HG03354 (cell line): Measurements from ENCODE around the gene ZFYVE28.

ENCODE experiments used
- ATAC-seq: cut with Tn5 transposase; IDR thresholded peaks from one replicate; pipeline ENCODE4 v1.9.1; 2021; ENCODE audit warnings: mild to moderate bottlenecking; ENCODE audit not compliant: unreplicated experiment, poor library complexity, severe bottlenecking

ZFYVE28 gene

GRCh38 chr4:2321279-2322196 lies 96.9 kb downstream of the ZFYVE28 start:
- ATAC-seq: no peak

GRCh38 chr4:2320746-2321145 lies 97.7 kb downstream of the ZFYVE28 start:
- no peak for ATAC-seq

DNA sequence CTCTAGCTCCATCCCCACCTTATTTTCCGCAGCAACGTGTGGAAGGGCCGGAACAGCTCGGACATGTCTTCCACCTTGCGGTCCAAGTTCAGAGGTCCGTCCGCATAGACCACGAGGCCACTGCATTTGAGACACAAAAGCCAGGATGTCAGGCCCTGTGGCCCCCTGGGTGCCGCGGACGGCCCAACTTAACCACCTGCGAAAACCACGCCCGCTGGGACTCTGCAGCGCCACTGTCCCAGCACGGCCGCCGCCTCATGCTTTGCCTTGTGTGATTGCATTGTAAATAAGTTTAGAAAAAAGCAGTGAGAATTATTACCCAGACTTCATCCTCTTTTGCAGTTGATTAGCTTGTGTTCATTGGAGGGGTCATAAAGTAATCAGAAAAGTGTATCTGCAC lies 98.3 kb downstream of the ZFYVE28 start:
- no peak for ATAC-seq

GRCh38 chr4:2318885-2319284 lies 99.6 kb downstream of the ZFYVE28 start:
- ATAC-seq: no peak

DNA sequence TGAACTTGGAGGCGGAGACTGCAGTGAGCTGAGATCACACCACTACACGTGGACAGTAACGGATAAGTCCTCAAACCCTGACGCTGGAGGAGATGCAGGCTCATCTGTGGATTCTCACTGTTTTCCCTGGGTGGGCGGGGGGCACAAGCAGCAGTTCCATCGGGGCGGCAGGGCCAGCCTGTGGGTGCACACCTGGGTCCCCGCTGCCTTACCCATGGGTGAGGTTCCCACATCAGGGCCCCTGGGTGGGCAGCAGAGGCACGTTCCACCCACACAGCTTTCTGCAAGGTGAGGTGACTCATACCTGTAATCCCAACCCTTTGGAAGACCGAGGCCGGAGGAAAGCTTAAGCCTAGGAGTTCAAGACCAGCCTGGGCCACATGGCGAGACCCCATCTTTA lies 100.0 kb downstream of the ZFYVE28 start:
- no peak for ATAC-seq

- ATAC-seq: no peak
Measured at GRCh38 chr4:2313366-2313765, 105.1 kb downstream of the ZFYVE28 start.

- no peak for ATAC-seq
Measured at GRCh38 chr4:2306773-2307410, 111.6 kb downstream of the ZFYVE28 start.

- ATAC-seq: no peak
Measured at GRCh38 chr4:2305766-2306501, 112.5 kb downstream of the ZFYVE28 start.

- no peak for ATAC-seq
Measured at GRCh38 chr4:2304877-2305561, 113.4 kb downstream of the ZFYVE28 start.

DNA sequence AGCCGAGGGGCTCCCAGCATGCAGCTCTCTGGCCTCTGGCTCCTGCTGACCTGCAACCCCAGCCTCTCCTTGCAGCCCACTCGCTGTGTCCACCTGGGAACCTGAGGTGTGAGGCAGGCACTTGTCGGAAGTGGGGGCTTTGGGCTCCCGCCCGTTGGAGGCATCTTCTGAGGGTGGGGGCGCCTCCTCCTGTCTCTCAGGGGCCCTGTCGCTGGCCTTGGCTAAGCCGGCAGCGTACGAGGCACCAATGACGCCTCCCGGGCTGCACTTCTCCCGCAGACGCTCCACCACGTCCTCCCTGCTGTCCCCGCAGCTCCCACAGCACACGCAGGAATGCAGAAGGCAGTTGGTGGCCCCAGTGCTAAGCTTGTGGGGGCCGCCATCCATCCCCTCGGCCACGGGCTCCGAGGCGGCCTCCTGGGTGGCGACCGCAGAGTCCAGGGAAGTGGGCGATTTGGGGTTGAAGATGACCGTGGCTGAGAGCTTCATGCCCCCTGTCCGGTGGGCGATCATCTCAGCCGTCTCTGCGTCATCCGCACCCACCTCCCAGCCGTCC lies 114.0 kb downstream of the ZFYVE28 start:
- no peak for ATAC-seq

DNA sequence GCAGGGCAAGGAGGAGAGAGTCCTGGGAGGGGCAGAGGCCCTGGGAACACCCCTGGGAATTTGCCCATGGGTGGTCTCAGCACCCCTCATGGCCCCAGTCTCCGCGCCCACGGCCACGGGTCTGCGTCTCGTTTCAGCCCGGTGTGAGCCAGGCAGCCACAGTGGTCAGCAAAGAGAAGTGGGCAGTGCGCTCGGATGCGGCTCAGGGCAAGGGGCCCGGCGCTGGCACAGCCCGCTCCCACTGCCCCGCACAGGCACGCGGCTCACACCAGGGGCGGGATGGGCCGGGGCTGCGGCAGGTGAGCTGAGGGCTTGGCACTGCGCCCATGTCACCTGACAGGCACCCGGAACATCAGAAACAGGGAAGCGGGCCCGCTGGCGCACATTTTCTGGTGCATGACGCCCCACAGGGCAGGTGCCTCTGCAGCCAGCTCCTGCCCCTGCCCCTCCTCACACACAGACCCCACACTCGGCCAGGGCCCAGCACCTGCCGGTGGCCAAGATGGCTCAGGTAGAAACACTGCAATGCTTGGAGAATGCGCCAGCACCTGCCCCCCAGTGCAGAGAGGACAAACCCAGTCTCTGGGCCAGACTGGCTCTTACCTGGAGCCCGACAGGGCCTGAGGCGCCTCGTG lies 114.6 kb downstream of the ZFYVE28 start:
- ATAC-seq: no peak

DNA sequence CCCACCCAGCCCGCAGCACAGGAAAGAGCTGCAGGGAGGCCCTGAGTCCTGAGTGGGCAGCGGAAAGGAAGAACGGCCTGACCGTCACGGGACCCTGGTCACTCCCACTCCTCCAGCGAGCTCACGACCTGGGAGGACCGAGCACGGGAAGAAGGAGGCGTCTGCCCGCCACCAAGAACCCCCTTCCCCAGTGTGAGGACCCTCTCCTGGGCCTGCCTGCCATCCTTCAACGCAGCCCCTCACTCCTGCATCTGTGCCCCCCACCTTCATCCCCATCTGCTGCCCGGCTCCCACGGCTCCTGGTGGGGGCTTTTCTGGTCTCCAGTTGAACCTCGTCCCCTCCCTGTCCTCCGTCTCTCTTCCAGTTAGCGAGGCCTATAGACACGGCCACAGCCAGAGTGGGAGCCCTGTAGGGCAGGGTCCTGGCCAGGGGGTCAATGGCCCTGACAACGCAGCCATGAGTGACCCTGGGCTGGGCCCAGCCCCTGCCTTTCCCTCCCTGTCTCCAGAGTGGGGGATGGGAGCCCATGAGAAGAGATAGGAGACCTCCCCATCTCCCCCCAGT lies 115.2 kb downstream of the ZFYVE28 start:
- ATAC-seq: no peak

- no peak for ATAC-seq
Measured at GRCh38 chr4:2302387-2303119, 115.9 kb downstream of the ZFYVE28 start.

DNA sequence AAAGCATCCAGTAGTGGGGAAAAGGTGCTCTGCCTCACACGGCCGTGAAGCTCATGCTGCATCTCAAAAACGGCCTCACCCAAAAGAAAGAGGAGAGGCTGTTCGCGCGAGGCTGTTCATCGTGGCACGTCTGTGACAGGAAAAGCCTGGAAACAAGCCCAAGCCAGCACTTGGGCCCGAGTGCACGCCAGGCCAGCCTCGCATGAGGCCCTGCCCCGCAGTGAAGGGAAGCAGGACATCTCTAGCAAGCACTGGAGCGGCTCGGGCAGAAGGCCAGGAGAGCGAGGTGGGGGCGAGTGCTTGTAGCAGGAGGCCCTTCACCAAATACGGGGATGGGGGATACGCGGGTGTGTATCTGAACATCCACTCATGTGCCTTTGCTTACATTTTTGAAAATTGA lies 116.6 kb downstream of the ZFYVE28 start:
- ATAC-seq: no peak

DNA sequence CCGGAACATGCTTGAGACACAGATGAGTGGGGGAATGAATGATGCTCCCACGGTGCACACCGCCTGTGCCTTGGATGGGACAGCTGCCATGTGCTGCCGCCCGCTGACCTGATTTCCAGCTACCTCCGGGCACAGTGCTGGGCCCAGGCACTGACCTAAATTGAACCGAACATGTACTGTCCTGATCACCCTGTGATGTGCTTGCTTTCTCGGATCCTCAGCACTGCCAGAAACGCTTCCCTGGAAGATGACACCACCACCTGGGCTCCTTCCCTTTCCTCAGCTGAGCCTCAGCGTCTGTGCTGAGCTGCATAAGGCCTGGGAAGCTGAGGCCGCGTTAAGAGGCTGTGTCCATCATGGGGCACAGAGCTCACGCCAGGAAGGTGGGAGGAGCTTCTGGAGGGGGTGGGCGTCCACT lies 117.2 kb downstream of the ZFYVE28 start:
- no peak for ATAC-seq

DNA sequence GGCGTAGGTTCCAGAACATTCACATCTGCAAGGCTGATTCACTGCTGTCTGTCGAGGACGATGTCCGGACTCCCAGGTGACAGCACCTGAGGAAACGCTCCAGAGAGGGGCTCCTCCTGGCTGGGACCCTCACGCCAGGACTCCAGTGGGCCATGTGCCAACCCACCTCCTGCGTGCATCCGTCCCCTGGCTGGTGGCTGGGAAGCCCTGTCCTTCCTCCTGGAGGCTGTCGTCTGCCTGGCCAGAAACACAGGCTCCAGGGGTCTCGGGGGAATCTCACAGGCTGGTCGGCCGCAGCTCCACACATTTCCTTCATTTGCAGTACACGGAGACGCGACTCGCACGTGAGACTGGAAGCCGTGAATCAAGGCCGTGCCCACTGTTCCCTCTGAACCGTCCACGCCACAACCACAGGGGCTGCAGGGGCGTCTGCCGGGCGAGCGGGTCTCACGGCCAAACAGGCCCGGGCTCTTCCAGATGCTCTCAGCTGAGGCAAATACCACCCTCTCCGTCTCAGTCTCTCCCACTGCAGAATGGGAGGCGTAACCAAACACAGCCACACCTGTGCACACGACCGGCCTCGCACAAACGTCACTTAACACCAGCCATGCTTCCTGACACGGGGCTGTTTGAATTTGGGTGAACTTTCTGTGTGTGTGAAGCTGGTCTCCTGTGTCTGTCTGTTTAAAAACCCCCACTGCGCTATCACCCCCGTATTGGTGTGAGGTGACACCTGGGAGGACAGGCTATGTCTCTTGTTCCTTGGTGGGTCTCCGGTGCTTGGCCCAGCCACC lies 117.8 kb downstream of the ZFYVE28 start:
- no peak for ATAC-seq

- ATAC-seq: no peak
Measured at GRCh38 chr4:2299794-2300193, 118.7 kb downstream of the ZFYVE28 start.
